GM19397 (cell line): Measurements from ENCODE around the gene TNIK.

Source experiments
- ATAC-seq: cut with Tn5 transposase; IDR thresholded peaks from one replicate; pipeline ENCODE4 v1.9.1; 2021; ENCODE audit warnings: mild to moderate bottlenecking, moderate library complexity; ENCODE audit not compliant: unreplicated experiment

Gene TNIK

GRCh38 chr3:171237009-171237385 is 223.2 kb downstream of the TNIK start:
- ATAC-seq = no peak

GRCh38 chr3:171236265-171237008 is 223.8 kb downstream of the TNIK start:
- no peak for ATAC-seq

DNA sequence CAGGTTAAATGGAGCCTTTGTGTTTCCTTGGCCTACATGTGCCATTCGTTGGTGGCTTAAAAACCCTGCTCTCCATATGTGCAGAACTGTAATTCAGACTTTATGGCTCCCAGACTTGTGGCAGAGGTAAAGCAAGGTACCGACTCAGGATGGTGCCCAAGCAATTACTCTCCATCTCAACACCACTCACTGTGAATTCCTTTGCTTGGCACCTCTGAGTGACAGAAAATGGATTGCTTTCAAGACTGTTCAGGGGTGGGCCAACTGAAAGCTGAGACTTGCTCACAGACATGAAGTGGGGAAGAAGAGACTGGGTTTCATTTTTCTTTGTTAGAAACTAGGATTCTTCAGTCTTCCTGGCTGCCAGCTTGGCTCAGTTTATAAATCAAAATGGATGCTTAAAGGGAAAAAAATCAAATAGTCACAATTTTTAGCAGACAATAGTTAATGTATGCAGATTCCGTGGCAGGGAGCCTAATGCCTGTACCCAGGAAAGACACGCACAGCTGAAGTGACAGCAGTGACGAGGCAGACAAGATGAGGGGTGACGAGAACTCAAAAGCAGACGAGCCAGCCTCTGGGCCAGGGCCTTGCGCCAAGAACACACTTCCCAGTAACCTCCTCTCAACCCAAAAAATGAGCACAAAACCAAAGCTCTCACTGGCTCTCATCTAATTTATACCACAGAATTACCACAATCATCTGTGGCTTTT is 225.8 kb downstream of the TNIK start:
- ATAC-seq = no peak

- ATAC-seq = no peak
Observed at GRCh38 chr3:171231361-171231760, 228.8 kb downstream of the TNIK start.

- no peak for ATAC-seq
Observed at GRCh38 chr3:171230865-171231264, 229.3 kb downstream of the TNIK start.

- no peak for ATAC-seq
Observed at GRCh38 chr3:171229173-171229572, 231.0 kb downstream of the TNIK start.

DNA sequence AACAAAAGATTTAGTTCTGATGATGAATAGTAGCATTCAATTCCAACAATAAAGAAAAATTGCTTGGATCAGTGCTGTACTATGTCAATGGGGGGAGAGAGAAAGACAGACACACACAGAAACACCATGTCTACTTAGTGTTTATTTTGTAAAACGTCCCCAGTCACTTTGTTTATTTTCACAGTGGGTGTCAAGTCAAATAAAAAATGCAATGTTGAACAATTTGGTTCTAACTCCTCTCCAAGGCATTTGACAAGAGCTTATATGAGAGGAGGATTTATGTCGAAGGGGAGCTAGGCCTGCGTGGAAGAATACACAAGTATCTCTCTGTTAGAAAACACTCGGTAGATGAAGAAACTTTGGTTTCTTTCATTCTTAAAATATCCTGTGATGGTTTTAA is 232.0 kb downstream of the TNIK start:
- ATAC-seq = no peak

- ATAC-seq = no peak
Observed at GRCh38 chr3:171227828-171228227, 232.4 kb downstream of the TNIK start.

DNA sequence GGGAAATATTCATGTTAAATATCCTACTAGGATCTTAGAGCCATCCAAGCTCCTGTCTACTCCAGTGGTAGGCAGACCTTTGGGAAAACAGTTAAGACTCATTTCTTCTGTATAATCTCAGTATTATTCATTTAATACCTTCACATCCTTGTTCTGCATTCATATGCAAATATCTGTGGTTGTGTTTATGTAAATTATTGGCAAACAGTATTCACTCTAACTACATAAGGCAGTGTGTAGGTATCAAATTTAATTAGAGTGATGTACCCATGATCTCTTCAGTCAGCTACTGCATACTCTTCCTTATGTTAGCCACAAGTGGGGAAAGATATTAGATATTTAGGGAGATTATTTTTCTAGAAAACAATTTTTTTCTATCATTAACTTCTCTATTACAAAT is 232.8 kb downstream of the TNIK start:
- no peak for ATAC-seq

DNA sequence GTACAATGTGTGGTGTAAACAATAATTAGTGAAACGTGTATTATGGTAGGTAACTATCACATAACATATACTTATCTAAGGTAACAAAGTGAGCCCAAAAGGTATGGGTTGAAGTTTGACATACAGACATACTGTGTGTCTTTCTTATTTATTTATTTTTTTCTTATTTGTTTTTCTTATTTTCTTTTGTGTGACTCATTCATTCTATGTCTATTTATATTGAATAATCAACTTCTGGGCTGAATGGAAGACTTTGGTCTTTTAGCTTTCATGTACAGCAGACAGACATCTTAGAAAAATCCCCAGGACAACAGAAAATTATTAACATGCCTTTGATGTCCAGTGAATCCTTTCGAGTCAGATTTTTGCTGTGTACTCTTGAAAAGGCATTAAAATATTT is 233.4 kb downstream of the TNIK start:
- no peak for ATAC-seq

GRCh38 chr3:171225708-171226107 is 234.5 kb downstream of the TNIK start:
- ATAC-seq = no peak

DNA sequence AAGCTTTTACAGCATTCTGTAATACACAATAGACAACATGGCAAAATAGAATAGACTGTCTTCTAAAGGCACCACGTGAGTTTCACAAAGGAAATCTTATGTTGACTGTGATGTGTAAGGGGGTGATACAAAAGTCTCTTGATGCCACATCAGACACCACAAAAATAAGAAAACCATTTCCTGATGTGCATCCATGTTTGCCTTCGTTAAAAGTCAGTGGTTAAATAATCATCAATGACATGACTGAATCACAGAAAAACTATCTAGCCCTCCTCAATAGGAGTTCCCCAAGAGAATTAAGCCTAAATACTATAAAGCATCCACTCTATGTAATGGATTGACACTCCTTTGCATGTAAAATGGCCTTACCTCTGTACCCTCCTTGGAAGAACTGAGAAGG is 235.0 kb downstream of the TNIK start:
- no peak for ATAC-seq

GRCh38 chr3:171223396-171223795 is 236.8 kb downstream of the TNIK start:
- ATAC-seq = no peak

DNA sequence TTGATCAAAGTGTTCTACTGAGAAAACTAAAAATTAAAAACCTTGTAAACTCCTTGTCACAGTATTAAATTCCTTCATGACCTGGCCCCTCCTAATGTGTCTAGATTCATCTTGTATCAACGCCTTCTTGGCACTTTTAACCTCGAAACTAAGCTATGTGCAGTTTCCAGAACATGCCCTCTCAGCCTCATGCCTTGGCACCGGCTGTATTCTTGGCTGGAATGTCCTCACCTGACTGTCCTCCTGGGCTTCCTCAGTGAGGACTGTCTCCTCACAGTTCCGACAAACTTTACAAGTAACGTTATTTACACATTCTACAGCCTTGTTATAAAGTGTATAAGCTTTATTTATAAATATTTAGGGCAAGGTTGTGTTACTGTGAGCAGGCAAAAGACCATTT is 237.2 kb downstream of the TNIK start:
- no peak for ATAC-seq

DNA sequence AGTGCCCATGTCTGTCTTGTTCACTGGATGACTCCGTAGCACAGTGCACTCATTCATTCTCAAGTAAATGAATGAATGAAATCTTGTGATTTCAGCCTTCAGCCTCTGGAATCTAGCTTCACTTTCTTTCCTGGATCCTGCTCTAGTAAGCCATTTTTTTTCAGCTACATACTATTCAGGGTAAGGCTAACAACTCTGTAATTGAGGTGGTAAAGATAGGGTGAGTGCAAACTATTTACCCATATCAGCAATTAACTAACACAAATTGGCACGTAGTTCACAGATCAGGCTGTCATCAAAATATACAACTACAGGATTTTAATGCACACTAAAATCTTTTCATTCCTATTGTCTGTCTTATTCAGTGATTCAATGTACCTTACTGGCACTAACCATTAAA is 238.6 kb downstream of the TNIK start:
- ATAC-seq = no peak

DNA sequence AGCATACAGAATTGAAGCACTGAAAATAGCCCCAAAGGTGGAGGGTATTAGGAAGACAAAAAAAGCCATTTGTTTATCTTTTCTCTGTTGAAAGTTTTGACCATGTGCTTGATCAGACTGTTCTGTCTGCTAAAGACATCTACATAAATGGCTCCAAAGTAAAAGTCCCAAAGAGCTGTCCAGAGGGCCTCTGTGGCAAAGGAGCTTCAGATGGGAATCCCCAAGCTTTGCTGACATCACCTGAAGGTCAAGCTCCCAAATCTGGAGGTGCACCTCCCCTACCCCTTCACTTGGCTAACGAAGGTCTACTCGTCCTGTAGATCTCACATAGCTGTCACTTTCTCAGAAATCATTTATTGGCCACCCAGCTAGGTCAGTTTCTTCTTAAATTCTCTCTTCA is 239.1 kb downstream of the TNIK start:
- ATAC-seq = no peak

DNA sequence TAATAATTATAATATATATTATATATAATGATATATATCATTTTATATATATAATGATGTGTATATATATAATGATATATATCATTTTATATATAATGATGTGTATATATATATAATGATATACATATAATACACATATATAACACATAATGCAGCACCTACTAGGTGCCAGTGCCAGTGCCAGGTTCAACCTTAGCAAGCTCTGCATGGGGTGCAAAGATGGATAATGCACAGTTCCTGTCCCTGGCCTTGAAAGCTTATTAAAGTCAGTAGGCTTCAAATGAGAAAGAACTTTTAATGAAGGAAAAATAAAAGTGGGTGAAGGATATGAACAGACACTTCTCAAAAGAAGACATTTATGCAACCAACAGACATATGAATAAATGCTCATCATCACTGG is 240.9 kb downstream of the TNIK start:
- ATAC-seq = no peak

GRCh38 chr3:171218069-171218468 is 242.1 kb downstream of the TNIK start:
- no peak for ATAC-seq

DNA sequence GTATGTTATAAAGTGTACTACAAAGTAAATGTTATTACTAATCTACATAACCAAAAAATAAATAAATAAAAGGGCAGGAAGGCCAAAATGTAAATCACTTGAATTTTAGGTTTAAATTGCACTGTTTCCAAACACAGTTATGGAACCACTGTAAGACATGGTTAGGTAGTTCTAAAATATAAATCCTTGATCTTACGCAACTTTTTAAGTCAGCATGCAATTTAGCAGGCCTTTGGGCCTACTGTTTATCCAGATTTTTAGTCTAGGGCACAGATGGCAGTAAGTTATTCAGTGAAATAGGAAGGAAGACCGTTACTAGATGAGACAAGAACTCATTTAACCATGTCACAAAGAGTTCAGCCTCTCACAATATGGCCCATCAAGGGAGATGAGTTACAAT is 246.3 kb downstream of the TNIK start:
- no peak for ATAC-seq

DNA sequence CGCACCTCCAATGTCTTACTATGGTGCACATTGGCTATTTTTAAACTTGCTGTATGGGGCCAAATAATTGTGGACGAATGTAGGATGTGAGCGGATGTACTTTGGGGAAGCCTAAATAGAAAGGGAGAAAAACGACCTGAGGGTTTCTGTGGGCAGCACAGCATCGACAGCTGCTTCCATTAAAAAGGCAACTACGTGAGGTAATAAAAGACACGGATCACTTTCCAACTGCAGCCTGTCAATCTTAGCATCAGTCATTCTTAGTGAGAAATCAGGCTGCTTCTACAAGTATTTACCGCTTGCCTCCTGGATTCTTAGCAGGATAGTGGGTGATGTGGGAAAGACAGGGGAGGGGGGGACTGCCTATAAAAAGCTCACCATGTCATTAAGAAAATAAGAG is 247.0 kb downstream of the TNIK start:
- no peak for ATAC-seq

DNA sequence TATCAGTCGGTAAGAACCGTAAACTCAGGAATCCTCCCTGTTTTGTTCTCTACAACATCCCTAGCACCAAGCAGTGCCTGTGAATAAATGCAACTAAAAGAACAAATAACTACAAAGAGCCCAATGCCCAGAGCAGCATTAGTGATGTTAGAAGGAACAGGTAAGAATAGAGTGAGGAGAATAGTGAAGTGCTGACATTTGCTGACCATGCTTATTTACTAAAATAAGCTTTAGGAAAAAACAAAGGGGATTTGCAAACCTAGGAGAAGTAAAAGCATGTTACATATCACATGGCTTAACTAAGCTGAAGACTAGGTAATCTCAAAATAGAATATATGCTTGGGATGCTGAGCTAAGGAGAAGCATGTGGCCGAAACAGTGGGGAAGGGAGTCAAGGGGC is 247.6 kb downstream of the TNIK start:
- ATAC-seq = no peak

- no peak for ATAC-seq
Observed at GRCh38 chr3:171206283-171206682, 253.9 kb downstream of the TNIK start.

DNA sequence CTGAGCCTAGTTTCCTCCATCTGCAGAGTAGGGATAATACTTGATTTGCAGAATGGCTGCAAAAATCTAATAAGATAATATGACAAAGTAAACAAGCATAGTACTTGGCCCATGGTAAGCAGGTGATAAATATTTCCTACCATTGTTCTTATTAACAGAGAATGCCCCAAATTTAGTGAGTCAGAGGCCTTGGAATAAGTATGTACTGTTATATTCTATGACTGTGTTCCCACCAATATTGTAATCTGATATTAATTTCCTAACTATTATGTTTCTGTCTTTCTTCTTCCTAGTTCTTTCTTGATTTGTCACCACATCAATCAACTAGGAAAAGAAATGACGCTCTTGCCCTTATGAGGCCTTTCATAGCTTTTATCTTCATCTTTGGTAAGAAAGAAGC is 255.3 kb downstream of the TNIK start:
- no peak for ATAC-seq
